Central memory CD8-positive, alpha-beta T cell (primary cell): Measurements from ENCODE around the gene ITFG2.

Experiments used
- ATAC-seq: fragments of 150-1000 bp; cut with Tn5 transposase; replicated peaks from 2 replicates; pipeline ENCODE4 v1.10.0; 2022; ENCODE audit warnings: mild to moderate bottlenecking, moderate FRiP score, moderate number of reproducible peaks; ENCODE audit not compliant: poor library complexity, severe bottlenecking; ENCODE audit errors: extremely low read depth
- DNase-seq, 2 donors: peaks; one replicate each; pipeline ENCODE4 v3.0.0; 2021; ENCODE audit warnings: low spot score in 2 of 2
- H3K27ac Mint-ChIP-seq: one replicate; pipeline ENCODE4 v1.8.0; 2022; ENCODE audit warnings: low read depth, mild to moderate bottlenecking, moderate library complexity, mixed read lengths
- H3K27me3 Mint-ChIP-seq: one replicate; pipeline ENCODE4 v1.8.0; 2022; ENCODE audit warnings: mixed read lengths
- H3K36me3 Mint-ChIP-seq: one replicate; pipeline ENCODE4 v1.8.0; 2022; ENCODE audit warnings: mild to moderate bottlenecking, moderate library complexity, mixed read lengths; ENCODE audit not compliant: insufficient read depth
- H3K4me1 Mint-ChIP-seq: one replicate; pipeline ENCODE4 v1.8.0; 2022; ENCODE audit warnings: mixed read lengths
- H3K4me3 Mint-ChIP-seq: one replicate; pipeline ENCODE4 v1.8.0; 2022; ENCODE audit warnings: mild to moderate bottlenecking, moderate library complexity, mixed read lengths
- H3K9me3 Mint-ChIP-seq: one replicate; pipeline ENCODE4 v1.8.0; 2022; ENCODE audit warnings: mixed read lengths

Gene ITFG2

DNA sequence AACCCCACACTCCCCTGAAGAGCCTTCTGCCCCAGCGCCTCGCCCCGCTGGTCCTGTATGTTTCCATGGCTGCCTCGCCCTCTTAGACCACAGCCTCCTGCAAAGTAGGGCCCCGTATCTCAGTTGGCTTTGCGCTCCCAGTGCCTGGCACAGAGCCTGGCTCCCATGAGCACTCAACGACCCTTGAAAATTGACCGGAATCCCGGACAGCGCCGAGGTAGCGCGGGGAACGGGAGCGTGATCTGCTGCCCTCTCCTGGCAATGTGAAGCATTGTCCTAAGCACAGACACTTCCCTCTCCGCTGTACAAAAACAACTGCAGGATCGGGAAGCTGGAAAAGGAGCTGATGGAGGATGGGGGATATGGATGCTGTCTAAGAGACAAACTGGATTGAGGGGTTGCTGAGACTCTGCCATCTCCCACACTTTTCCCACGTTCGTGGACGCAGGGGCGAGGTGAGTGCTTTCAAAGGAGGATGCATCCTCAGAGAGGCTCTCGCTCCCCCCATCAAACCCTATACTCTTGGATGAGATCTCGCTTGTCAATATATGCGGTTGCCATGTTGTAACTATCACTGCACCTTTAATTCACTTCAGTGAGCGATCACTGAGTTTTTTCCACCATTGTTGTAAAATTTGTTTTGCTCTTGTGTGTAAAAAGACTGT is 28.4 kb upstream of the ITFG2 start:
- H3K9me3 Mint-ChIP-seq: no peaks in the 10 kb centered on the region
- peaks cover 10% of the 10 kb centered on the region for H3K4me1 Mint-ChIP-seq
- DNase-seq: peak; percentile 25 to 40
- H3K27me3 Mint-ChIP-seq: peaks cover 36% of the 10 kb centered on the region
- H3K36me3 Mint-ChIP-seq: no peaks in the 10 kb centered on the region
- peak overlapping the region; percentile 54 for H3K4me3 Mint-ChIP-seq
- ATAC-seq: peak; percentile 62
- no peak overlapping the region for H3K27ac Mint-ChIP-seq

DNA sequence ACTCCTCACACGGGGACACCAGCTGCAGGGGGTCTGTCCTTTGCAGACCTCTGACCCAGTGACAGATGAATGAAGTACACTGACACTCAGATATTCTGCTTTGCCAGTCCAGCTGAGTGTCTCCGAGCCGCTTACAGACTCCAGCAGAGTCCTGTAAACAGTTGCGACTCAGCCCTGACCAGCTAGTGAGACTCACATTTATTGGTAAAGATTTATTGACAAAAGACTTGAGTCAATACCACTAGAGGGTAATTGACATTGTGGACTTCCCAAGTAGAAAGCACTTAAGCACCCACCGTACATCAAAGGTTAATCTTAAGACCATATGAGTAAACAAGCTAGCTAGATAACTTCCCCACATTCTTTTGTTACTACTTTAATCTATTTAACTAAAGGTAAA is 27.5 kb upstream of the ITFG2 start:
- DNase-seq (no peak), ATAC-seq (no peak)
- Mint-ChIP-seq H3K9me3 (no peaks in the 10 kb centered on the region), H3K4me3 (no peak overlapping the region), H3K36me3 (no peaks in the 10 kb centered on the region), H3K27ac (no peak overlapping the region), H3K4me1 (peaks cover 10% of the 10 kb centered on the region), H3K27me3 (peaks cover 36% of the 10 kb centered on the region)

GRCh38 chr12:2791089-2791488 is 21.4 kb upstream of the ITFG2 start:
- H3K27me3 Mint-ChIP-seq: no peaks in the 10 kb centered on the region
- peaks cover 5% of the 10 kb centered on the region for H3K36me3 Mint-ChIP-seq
- H3K4me1 Mint-ChIP-seq: peaks cover 1% of the 10 kb centered on the region
- H3K4me3 Mint-ChIP-seq: no peak overlapping the region
- no peak overlapping the region for H3K27ac Mint-ChIP-seq
- H3K9me3 Mint-ChIP-seq: no peaks in the 10 kb centered on the region
- no peak for DNase-seq
- no peak for ATAC-seq

GRCh38 chr12:2792671-2793500 is 19.6 kb upstream of the ITFG2 start:
- peaks cover 9% of the 10 kb centered on the region for H3K4me1 Mint-ChIP-seq
- H3K27me3 Mint-ChIP-seq: no peaks in the 10 kb centered on the region
- H3K36me3 Mint-ChIP-seq: peaks cover 15% of the 10 kb centered on the region
- no peak for ATAC-seq
- no peak for DNase-seq
- no peaks in the 10 kb centered on the region for H3K9me3 Mint-ChIP-seq
- peak overlapping the region; percentile 81 for H3K4me3 Mint-ChIP-seq
- no peak overlapping the region for H3K27ac Mint-ChIP-seq

GRCh38 chr12:2793561-2793960 is 18.9 kb upstream of the ITFG2 start:
- Mint-ChIP-seq H3K36me3 (peaks cover 15% of the 10 kb centered on the region), H3K27me3 (no peaks in the 10 kb centered on the region), H3K9me3 (no peaks in the 10 kb centered on the region), H3K4me1 (peaks cover 9% of the 10 kb centered on the region), H3K27ac (peak overlapping the region; percentile 71), H3K4me3 (peak overlapping the region; percentile 81)
- ATAC-seq (no peak), DNase-seq (no peak)

DNA sequence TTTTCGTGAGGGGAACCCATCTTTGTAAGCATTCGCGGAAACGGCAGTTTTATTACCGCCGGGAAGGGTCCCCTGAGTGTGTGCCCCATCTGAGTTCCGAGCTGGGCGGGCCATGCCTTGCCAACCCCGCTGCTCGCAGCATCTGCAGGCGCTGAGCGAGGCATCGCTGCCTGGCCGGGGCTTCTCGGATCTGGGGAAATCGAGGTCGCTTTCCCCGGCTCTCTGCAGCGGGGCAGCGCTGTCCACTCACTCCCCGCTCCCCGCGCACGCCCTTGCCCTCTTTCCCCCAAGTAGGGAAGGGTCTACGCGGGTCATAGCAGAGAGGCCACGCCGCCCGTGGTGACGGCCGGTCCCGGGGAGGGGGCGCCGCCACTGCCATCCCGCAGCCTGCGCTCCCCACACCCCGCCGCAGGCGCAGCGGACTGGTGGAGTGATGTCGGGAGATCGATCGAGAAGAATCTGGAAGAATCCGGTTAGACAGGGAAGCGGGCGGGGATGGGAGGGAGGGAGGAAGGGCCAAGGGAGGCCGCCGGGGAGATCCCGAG is 18.2 kb upstream of the ITFG2 start:
- ATAC-seq (no peak), DNase-seq (peak in 1 of 2 donors; percentile 11)
- Mint-ChIP-seq H3K27me3 (no peaks in the 10 kb centered on the region), H3K4me3 (peak overlapping the region; percentile 81), H3K27ac (no peak overlapping the region), H3K4me1 (peaks cover 9% of the 10 kb centered on the region), H3K36me3 (peaks cover 17% of the 10 kb centered on the region), H3K9me3 (no peaks in the 10 kb centered on the region)

DNA sequence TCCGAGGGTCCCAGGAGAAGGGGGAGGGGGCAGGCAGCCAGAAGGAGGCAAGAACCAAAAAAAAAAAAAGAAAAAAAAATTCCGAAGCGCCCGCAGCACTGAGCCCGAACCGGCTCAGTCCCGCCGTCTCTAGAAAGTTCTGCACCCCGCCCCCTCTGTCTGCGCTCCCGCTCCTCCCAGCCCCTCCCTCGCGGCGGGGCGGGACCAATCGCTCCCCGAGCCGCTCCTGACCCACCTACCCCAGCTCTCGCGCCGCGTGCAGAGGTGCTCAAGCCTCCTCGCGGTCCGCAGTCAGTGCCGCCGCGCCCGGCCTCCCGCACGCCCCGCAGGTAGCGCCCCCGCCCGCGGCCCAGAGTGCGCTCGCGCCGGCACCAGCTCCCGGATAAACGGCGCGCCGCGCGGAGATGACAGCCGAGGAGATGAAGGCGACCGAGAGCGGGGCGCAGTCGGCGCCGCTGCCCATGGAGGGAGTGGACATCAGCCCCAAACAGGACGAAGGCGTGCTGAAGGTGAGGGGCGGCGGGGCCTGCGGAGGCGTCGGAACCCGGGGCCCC is 17.7 kb upstream of the ITFG2 start, which contains the start of gene FKBP4:
FKBP4 (plus strand) TSS at position 235 of the 554 bp plus-strand sequence; CDS start at position 405, 170 bp downstream.
- H3K4me3 Mint-ChIP-seq: peak within 1 kb of the TSS; percentile 91
- peaks cover 20% of the 10 kb centered on the region for H3K36me3 Mint-ChIP-seq
- H3K27ac Mint-ChIP-seq: peak within 1 kb of the TSS; percentile 88
- peak; percentile 73 to 74 for DNase-seq
- no peaks in the 10 kb centered on the region for H3K27me3 Mint-ChIP-seq
- peak; percentile 89 for ATAC-seq
- no peaks in the 10 kb centered on the region for H3K9me3 Mint-ChIP-seq
- peaks cover 9% of the 10 kb centered on the region for H3K4me1 Mint-ChIP-seq

DNA sequence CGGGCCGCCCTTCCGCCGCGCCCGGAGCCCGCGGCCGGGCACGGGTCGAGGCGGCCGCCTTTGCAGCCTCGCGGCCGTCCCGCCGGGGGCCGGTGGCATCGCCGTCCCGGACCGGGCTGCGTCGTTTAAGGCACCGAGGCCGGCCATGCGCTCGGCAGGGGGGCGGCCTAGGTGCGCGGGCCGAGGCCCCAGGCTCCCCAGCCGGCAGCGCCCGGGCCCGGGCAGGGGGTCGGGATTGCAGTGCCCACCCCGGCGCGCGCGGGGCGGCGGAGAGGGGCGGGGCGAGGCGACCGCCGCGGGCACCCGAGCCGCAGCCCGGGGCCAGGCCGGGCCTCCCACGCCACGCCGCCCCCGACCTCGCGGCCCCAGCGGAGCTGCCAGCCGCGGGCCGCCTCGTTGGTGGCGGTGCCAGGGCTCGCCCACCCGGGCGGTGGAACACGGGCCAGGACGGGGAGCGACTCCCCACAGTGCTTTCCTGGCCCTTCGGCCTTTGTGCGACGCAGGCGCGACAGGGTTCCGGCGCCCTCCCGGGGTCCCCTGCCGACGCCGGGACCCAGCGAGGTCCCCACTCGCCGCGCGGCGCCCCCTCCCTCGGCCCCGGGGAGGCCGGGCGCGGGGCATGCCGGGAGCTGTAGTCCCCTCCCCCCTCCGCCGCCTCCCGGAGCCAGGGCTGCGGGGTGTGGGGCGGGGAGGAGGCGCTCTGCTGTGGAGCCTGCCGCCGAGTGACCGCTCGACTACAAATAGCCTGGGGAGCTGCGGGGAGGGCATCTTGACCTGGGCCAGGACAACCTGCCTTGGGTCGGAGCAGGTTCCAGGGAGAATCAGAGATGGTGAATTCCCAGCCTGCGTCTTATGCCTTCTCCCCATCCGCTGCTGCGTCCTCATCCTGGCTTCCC is 16.9 kb upstream of the ITFG2 start:
- peak; percentile 65 for ATAC-seq

DNA sequence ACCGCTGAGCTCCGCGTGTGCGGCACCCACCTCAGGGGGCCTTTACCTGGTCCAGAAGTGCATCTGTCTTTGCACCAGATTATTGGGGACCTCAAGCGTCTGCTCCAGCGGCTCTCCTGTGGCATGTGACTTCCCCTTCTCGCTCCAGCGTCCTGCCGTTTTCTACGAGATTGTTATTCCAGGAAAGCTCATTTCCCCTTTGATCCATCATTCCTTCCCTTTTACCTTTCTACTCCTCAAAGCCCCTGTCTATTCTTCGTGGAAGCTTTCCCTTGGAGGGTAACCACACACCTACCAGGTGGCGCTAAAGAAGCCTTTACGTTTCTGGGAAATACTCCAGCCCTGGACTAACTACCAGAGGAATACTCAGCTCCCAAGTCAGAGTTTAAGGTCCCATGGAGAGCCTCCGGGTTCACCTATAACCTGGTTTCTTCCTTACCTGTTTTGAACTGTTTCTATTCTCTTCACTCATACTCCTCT is 16.2 kb upstream of the ITFG2 start:
- H3K36me3 Mint-ChIP-seq: peaks cover 31% of the 10 kb centered on the region
- ATAC-seq (no peak), DNase-seq (no peak)
- H3K4me1 Mint-ChIP-seq: peaks cover 9% of the 10 kb centered on the region
- peak overlapping the region; percentile 91 for H3K4me3 Mint-ChIP-seq
- H3K27ac Mint-ChIP-seq: peak overlapping the region; percentile 88
- no peaks in the 10 kb centered on the region for H3K9me3 Mint-ChIP-seq
- no peaks in the 10 kb centered on the region for H3K27me3 Mint-ChIP-seq

More for the DNA sequence above, 16.9 kb upstream of the ITFG2 start:
- peak overlapping the region; percentile 91 for H3K4me3 Mint-ChIP-seq
- H3K9me3 Mint-ChIP-seq: no peaks in the 10 kb centered on the region
- no peaks in the 10 kb centered on the region for H3K27me3 Mint-ChIP-seq
- H3K36me3 Mint-ChIP-seq: peaks cover 27% of the 10 kb centered on the region
- H3K27ac Mint-ChIP-seq: peak overlapping the region; percentile 88
- H3K4me1 Mint-ChIP-seq: peaks cover 9% of the 10 kb centered on the region
- peak; percentile 40 to 41 for DNase-seq

DNA sequence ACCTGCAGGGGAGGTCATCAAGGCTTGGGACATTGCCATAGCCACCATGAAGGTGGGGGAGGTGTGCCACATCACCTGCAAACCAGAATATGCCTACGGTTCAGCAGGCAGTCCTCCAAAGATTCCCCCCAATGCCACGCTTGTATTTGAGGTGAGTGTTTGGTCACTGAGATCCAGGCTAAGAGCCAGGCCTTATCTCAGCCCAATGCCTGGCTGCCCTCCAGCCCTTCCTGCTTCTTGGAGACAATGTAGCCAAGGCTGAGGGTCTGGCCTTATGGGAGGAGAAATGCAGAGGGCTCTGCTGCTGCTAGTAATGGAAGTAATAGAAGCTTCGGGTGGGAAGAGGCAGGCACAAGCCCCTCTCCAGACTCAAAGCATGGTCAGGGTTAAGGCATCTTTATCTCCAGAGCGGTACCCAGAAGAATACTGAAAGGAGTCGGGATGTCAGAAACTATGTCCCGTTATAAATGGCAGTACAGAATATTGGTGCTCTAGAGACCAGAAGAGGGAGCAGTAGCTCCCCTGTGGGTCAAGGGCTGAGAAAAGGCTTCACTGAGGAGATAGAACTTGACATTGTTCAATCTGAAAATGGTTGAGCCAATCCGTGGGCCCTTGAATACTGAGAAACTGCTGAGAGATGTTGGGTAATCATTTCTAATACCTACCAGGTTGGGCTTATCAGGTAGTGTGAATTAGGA is 14.6 kb upstream of the ITFG2 start:
- peak overlapping the region; percentile 91 for H3K4me3 Mint-ChIP-seq
- DNase-seq (no peak), ATAC-seq (no peak)
- H3K27me3 Mint-ChIP-seq: no peaks in the 10 kb centered on the region
- no peaks in the 10 kb centered on the region for H3K9me3 Mint-ChIP-seq
- no peak overlapping the region for H3K27ac Mint-ChIP-seq
- peaks cover 9% of the 10 kb centered on the region for H3K4me1 Mint-ChIP-seq
- peaks cover 41% of the 10 kb centered on the region for H3K36me3 Mint-ChIP-seq

DNA sequence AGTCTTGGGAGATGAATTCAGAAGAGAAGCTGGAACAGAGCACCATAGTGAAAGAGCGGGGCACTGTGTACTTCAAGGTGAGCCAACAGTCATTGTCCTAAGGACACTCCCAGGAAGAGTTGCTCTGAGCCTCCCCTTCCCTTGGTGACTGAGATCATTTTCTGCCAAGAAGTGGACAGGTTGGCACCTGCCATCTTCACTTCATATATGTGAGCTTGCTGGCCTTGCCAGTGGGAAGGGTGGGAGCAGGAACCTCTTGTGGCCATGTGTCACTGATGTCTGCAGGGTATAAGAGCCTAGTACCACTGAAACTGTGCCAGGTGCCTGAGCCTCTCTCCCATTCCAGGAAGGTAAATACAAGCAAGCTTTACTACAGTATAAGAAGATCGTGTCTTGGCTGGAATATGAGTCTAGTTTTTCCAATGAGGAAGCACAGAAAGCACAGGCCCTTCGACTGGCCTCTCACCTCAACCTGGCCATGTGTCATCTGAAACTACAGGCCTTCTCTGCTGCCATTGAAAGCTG is 12.4 kb upstream of the ITFG2 start:
- Mint-ChIP-seq H3K27me3 (no peaks in the 10 kb centered on the region), H3K9me3 (no peaks in the 10 kb centered on the region), H3K36me3 (peaks cover 40% of the 10 kb centered on the region), H3K4me1 (peaks cover 9% of the 10 kb centered on the region), H3K27ac (peak overlapping the region; percentile 76), H3K4me3 (no peak overlapping the region)
- DNase-seq: no peak
- ATAC-seq: no peak
